GM12864 (cell line): Measurements from ENCODE around the gene OSBPL10.
"Not testable (repeated sequence)": the region's sequence is repeated elsewhere in the genome, so short reads cannot be mapped to it uniquely, and the experiment has no call there.

Source experiments
- DNase-seq: peaks from one replicate; pipeline ENCODE4 v3.0.0-alpha.2; 2011; ENCODE audit warnings: low read depth
- H3K4me3 ChIP-seq: 2 replicates; pipeline ENCODE4 v1.5.1; 2011; ENCODE audit warnings: mild to moderate bottlenecking, low read depth, low read length, control low read depth
- CTCF ChIP-seq: IDR thresholded peaks from 2 replicates; pipeline ENCODE4 v1.5.1; 2011; ENCODE audit warnings: low read depth, mild to moderate bottlenecking, moderate library complexity, low read length, control low read depth, inconsistent platforms; ENCODE audit errors: missing control alignments

Gene OSBPL10

GRCh38 chr3:32000877-32001276 lies 19.8 kb upstream of the OSBPL10 start:
- no peak for DNase-seq
- no peak for TF ChIP-seq CTCF

GRCh38 chr3:31999907-32000439 lies 18.9 kb upstream of the OSBPL10 start:
- no peak for TF ChIP-seq CTCF
- no peak for DNase-seq
- no peak overlapping the region for H3K4me3 ChIP-seq

More at GRCh38 chr3:32000877-32001276, 19.8 kb upstream of the OSBPL10 start:
- H3K4me3 ChIP-seq, result no peak overlapping the region

GRCh38 chr3:31997500-31997899 lies 16.4 kb upstream of the OSBPL10 start:
- no peak for DNase-seq

GRCh38 chr3:31996195-31996594 lies 15.1 kb upstream of the OSBPL10 start:
- no peak overlapping the region for H3K4me3 ChIP-seq
- no peak for TF ChIP-seq CTCF
- DNase-seq, result no peak

More at GRCh38 chr3:31997500-31997899, 16.4 kb upstream of the OSBPL10 start:
- no peak overlapping the region for H3K4me3 ChIP-seq
- TF ChIP-seq CTCF, result no peak

- not testable (repeated sequence) for DNase-seq, H3K4me3 ChIP-seq
Observed at GRCh38 chr3:31995026-31995425, 14.0 kb upstream of the OSBPL10 start.

- TF ChIP-seq CTCF, result no peak
- no peak for DNase-seq
- H3K4me3 ChIP-seq, result no peak overlapping the region
Observed at GRCh38 chr3:31993843-31994242, 12.8 kb upstream of the OSBPL10 start.

GRCh38 chr3:31992995-31993394 lies 11.9 kb upstream of the OSBPL10 start:
- not testable (repeated sequence) for H3K4me3 ChIP-seq, DNase-seq

GRCh38 chr3:31988271-31988670 lies 7.2 kb upstream of the OSBPL10 start:
- no peak for DNase-seq
- no peak for TF ChIP-seq CTCF
- H3K4me3 ChIP-seq, result no peak overlapping the region
